NCI-H2171 (cell line): ENCODE results near the gene ZNF660.
A peak's percentile ranks its signal among the peaks of the same experiment; 100 is the strongest.

ENCODE experiments used
- DNase-seq: peaks from one replicate; lab custom pipeline; 2025; lab: John Stamatoyannopoulos, UW

ZNF660 gene

GRCh38 chr3:44632193-44632592 lies 47.4 kb downstream of the ZNF660 start:
- DNase-seq = no peak

- no peak for DNase-seq
Measured at GRCh38 chr3:44642337-44642736, 57.6 kb downstream of the ZNF660 start.

- DNase-seq = no peak
Measured at GRCh38 chr3:44643024-44643423, 58.3 kb downstream of the ZNF660 start.

GRCh38 chr3:44647771-44648170 lies 63.0 kb downstream of the ZNF660 start:
- DNase-seq = no peak

GRCh38 chr3:44648564-44649229 lies 63.9 kb downstream of the ZNF660 start, which contains the start of gene ZNF35:
Gene ZNF35, plus strand, starts transcription at chr3:44648732. Its CDS starts 2,336 bp downstream, at chr3:44651068.
- peak; percentile 75 for DNase-seq
